ENCODE measurements around the gene CYP2E1. TPM values are rescaled to one million over a fixed set of nuclear protein-coding genes. Genes with fewer than 3 reads are reported as not detected.

Gene CYP2E1
- total RNA-seq, 1 donor from 2014 or later: 0.36 TPM

DNA sequence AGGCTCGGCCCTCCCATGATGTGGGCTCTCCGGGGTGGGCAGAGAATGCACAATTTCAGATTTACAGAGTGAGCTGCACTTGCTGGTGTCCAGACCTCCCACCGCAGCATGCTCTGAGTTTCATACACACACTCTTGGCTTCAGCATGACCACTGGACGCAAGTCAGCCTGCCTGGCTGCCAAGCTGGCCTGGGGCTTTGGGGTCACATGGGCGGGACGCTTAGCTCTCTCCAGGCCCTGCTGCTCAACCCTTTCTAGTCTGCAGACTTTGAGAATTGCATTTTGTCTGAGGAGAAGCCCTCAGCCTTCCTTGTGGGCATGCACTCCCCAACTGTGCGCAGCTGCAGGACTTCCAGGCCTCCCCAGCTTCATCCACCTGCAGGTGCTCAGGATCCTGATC lies 5.7 kb downstream of the CYP2E1 start:
- no peaks in the 10 kb centered on the region for H3K36me3 Mint-ChIP-seq
- H3K4me1 Mint-ChIP-seq: no peaks in the 10 kb centered on the region
- no peak for DNase-seq (ENCODE audit: low spot score)
- no peaks in the 10 kb centered on the region for H3K27me3 ChIP-seq
- TF ChIP-seq EZH2 (IDR thresholded peaks at IDR 0.05): no peak
- TF ChIP-seq EZH2phosphoT487 (IDR thresholded peaks at IDR 0.05): no peak
- TF ChIP-seq, protein P1, sequence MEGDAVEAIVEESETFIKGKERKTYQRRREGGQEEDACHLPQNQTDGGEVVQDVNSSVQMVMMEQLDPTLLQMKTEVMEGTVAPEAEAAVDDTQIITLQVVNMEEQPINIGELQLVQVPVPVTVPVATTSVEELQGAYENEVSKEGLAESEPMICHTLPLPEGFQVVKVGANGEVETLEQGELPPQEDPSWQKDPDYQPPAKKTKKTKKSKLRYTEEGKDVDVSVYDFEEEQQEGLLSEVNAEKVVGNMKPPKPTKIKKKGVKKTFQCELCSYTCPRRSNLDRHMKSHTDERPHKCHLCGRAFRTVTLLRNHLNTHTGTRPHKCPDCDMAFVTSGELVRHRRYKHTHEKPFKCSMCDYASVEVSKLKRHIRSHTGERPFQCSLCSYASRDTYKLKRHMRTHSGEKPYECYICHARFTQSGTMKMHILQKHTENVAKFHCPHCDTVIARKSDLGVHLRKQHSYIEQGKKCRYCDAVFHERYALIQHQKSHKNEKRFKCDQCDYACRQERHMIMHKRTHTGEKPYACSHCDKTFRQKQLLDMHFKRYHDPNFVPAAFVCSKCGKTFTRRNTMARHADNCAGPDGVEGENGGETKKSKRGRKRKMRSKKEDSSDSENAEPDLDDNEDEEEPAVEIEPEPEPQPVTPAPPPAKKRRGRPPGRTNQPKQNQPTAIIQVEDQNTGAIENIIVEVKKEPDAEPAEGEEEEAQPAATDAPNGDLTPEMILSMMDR (IDR thresholded peaks at IDR 0.05): no peak
- H3K27me3 Mint-ChIP-seq (ENCODE audit: insufficient read depth, low read depth): peaks cover 6% of the 10 kb centered on the region
- H3K4me3 Mint-ChIP-seq: no peak overlapping the region
- H3K27ac ChIP-seq: no peak overlapping the region
- no peak overlapping the region for H3K4me2 ChIP-seq
- H3K4me1 ChIP-seq: no peaks in the 10 kb centered on the region
- no peaks in the 10 kb centered on the region for H3K79me2 ChIP-seq (ENCODE audit: low read depth)
- H3K27ac Mint-ChIP-seq: no peak overlapping the region
- no peaks in the 10 kb centered on the region for H4K20me1 ChIP-seq (ENCODE audit: low read depth)
- H3K9ac ChIP-seq: no peak overlapping the region
- H3K9me3 ChIP-seq (ENCODE audit: low read depth): peaks cover 5% of the 10 kb centered on the region
- H3K9me3 Mint-ChIP-seq: peaks cover 27% of the 10 kb centered on the region
- no peaks in the 10 kb centered on the region for H3K36me3 ChIP-seq
- H3F3A ChIP-seq (ENCODE audit: low read depth): no peaks in the 10 kb centered on the region
- H3K4me3 ChIP-seq: no peak overlapping the region
- no peak overlapping the region for H2AFZ ChIP-seq (replicated peaks)

DNA sequence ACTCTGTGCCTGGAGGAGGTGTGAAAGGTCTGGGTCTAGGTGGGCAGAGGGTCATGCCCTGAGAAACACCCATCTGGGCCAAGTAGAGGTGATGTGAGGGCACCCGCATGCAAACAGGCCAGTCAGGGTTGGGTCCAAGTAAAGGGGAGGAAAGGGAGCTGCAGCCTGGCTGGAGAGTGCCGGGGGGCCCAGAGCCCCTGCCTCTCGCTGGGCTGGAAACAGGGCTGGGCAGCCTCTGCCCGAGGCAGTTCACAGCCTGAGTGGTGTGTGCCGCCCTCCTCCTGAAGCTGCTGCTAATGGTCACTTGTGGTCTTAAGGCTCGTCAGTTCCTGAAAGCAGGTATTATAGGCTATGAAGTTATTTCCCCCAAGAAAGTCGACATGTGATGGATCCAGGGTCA lies 7.3 kb downstream of the CYP2E1 start:
- peaks cover 8% of the 10 kb centered on the region for H3K27me3 Mint-ChIP-seq (ENCODE audit: insufficient read depth, low read depth)
- Histone ChIP-seq H3K4me1 (no peaks in the 10 kb centered on the region), H3F3A (ENCODE audit: low read depth) (no peaks in the 10 kb centered on the region), H3K27me3 (no peaks in the 10 kb centered on the region), H2AFZ (replicated peaks) (no peak overlapping the region), H3K27ac (no peak overlapping the region), H3K79me2 (ENCODE audit: low read depth) (no peaks in the 10 kb centered on the region), H3K36me3 (no peaks in the 10 kb centered on the region), H3K4me3 (no peak overlapping the region), H4K20me1 (ENCODE audit: low read depth) (no peaks in the 10 kb centered on the region), H3K4me2 (no peak overlapping the region), H3K9ac (no peak overlapping the region), H3K9me3 (ENCODE audit: low read depth) (peaks cover 5% of the 10 kb centered on the region)
- TF ChIP-seq, protein P1 (IDR thresholded peaks at IDR 0.05): no peak
- TF ChIP-seq EZH2 (IDR thresholded peaks at IDR 0.05): no peak
- no peak for TF ChIP-seq EZH2phosphoT487 (IDR thresholded peaks at IDR 0.05)
- H3K36me3 Mint-ChIP-seq: no peaks in the 10 kb centered on the region
- no peaks in the 10 kb centered on the region for H3K4me1 Mint-ChIP-seq
- DNase-seq (ENCODE audit: low spot score): no peak
- no peak overlapping the region for H3K27ac Mint-ChIP-seq
- H3K4me3 Mint-ChIP-seq: no peak overlapping the region
- H3K9me3 Mint-ChIP-seq: peaks cover 25% of the 10 kb centered on the region

DNA sequence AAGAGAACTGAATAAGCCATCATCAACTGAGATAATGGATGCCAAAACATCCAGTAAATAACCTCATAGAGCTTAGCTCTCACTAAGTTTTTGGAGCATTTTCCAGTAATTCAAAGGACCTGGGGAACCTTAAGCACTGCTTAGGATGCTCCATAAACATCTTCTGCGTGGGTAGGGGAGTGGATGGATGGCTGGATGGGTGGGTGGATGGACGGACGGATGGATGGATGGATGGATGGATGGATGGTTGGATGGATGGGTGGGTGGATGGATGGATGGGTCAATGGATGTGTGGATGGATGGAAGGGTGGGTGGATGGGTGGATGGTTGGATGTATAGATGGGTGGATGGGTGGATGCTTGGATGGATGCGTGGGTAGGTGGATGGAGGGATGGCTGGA lies 9.0 kb downstream of the CYP2E1 start:
- no peaks in the 10 kb centered on the region for H3F3A ChIP-seq (ENCODE audit: low read depth)
- H3K27ac ChIP-seq: no peak overlapping the region
- peaks cover 19% of the 10 kb centered on the region for H3K9me3 Mint-ChIP-seq
- no peak overlapping the region for H3K9ac ChIP-seq
- H3K27me3 ChIP-seq: no peaks in the 10 kb centered on the region
- H3K79me2 ChIP-seq (ENCODE audit: low read depth): no peaks in the 10 kb centered on the region
- H3K36me3 Mint-ChIP-seq: no peaks in the 10 kb centered on the region
- peaks cover 5% of the 10 kb centered on the region for H3K9me3 ChIP-seq (ENCODE audit: low read depth)
- H3K27me3 Mint-ChIP-seq (ENCODE audit: insufficient read depth, low read depth): peaks cover 10% of the 10 kb centered on the region
- H2AFZ ChIP-seq (replicated peaks): no peak overlapping the region
- H3K4me1 Mint-ChIP-seq: no peaks in the 10 kb centered on the region
- no peaks in the 10 kb centered on the region for H4K20me1 ChIP-seq (ENCODE audit: low read depth)
- H3K4me2 ChIP-seq: no peak overlapping the region
- no peak for TF ChIP-seq EZH2phosphoT487 (IDR thresholded peaks at IDR 0.05)
- no peak for TF ChIP-seq EZH2 (IDR thresholded peaks at IDR 0.05)
- TF ChIP-seq, protein P1 (IDR thresholded peaks at IDR 0.05): no peak
- H3K36me3 ChIP-seq: no peaks in the 10 kb centered on the region
- H3K4me3 Mint-ChIP-seq: no peak overlapping the region
- H3K4me3 ChIP-seq: no peak overlapping the region
- DNase-seq (ENCODE audit: low spot score): no peak
- H3K27ac Mint-ChIP-seq: no peak overlapping the region
- H3K4me1 ChIP-seq: no peaks in the 10 kb centered on the region
